Lower leg skin (tissue), 3 donors: ENCODE results near the gene SNX1.

Experiments used
- CTCF ChIP-seq, 3 donors: fragments of 450-650 bp; IDR thresholded peaks; one replicate each; pipeline ENCODE4 v1.5.1; 2016; ENCODE audit warnings: antibody characterized with exemption in 3 of 3, mild to moderate bottlenecking in 3 of 3, moderate library complexity in 2 of 3
- POLR2A ChIP-seq, 2 donors: fragments of 450-650 bp; IDR thresholded peaks; one replicate each; pipeline ENCODE4 v1.6.1; 2016 to 2017; ENCODE audit warnings: antibody characterized with exemption in 2 of 2, mild to moderate bottlenecking in 1 of 2, moderate library complexity in 1 of 2

- TF ChIP-seq POLR2A (IDR thresholded peaks at IDR 0.05) (no peak), CTCF (IDR thresholded peaks at IDR 0.05) (no peak)
Observed at GRCh38 chr15:64122936-64123351, 27.2 kb downstream of the SNX1 start.
